ENCODE results near the gene TFE3.

Gene TFE3

GRCh38 chrX:49061916-49062315, 18.8 kb upstream of the TFE3 start:
- no peak for DNase-seq (ENCODE audit: low read depth, low spot score)
- ChIA-PET CTCF (no interaction called here), POLR2A (no interaction called here)
- no peak for TF ChIP-seq CTCF (IDR thresholded peaks at IDR 0.05; ENCODE audit: insufficient read depth, low read length, missing control alignments)
- no peak overlapping the region for H3K4me3 ChIP-seq (ENCODE audit: low read depth, low read length)

DNA sequence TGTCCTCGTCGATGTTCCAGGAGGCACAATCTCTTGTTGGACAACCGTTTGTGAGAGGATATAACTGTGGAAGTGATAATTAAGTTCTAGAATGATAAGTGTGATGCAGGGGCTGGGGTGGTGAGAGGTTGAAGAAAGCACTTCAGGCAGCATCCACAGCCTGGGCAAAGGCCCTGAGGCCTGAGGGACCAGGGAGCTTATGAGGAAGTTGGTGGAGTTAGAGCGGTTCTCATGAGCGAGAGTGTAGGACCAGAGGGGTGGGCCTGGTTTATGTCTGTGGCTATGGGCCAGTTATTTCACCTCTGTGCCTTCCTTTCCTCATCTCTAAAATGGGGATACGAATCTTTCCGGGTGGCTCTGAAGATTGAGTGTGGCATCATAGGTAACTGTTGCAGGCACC, 18.3 kb upstream of the TFE3 start:
- no peak for DNase-seq (ENCODE audit: low read depth, low spot score)

DNA sequence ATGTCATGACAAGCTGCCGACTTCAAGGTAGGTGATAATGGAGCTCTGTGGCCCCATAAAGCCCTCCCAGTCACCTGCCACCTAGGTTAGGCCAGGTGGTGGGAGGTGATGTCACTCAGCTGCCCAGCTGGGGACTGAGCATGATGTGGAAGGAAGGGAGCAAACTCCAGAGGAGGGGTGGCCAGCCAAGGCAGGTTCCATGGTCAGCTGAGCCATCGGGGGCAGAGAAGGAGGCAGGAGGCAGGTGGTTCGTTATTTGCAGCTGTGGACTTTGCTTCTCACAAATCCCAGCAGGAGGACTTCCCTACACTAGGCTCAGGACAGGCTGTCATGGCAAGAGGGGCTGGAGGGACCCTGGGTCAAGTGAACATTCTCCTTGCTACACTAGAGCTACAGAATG, 17.8 kb upstream of the TFE3 start:
- CTCF ChIA-PET, result interaction anchor here (1.0 to 1.2 kb wide), 2 partner anchors 89 to 95 kb away, joined by 3 read pairs; partner anchors contain the start of gene KCND1
- no peak for TF ChIP-seq CTCF (IDR thresholded peaks at IDR 0.05; ENCODE audit: insufficient read depth, low read length, missing control alignments)
- no peak overlapping the region for H3K4me3 ChIP-seq (ENCODE audit: low read depth, low read length)
- no peak for DNase-seq (ENCODE audit: low read depth, low spot score)
- POLR2A ChIA-PET, result no interaction called here

More for the DNA sequence above, 18.3 kb upstream of the TFE3 start:
- H3K4me3 ChIP-seq (ENCODE audit: low read depth, low read length), result no peak overlapping the region
- POLR2A ChIA-PET, result no interaction called here
- CTCF ChIA-PET, result interaction anchor here (1.0 to 1.2 kb wide), 2 partner anchors 90 to 94 kb away, joined by 3 read pairs; partner anchors contain the start of gene KCND1
- TF ChIP-seq CTCF (IDR thresholded peaks at IDR 0.05; ENCODE audit: insufficient read depth, low read length, missing control alignments), result no peak

GRCh38 chrX:49059681-49060085, 16.5 kb upstream of the TFE3 start:
- CTCF ChIA-PET, result no interaction called here
- POLR2A ChIA-PET, result no interaction called here
- no peak for DNase-seq (ENCODE audit: low read depth, low spot score)
- H3K4me3 ChIP-seq (ENCODE audit: low read depth, low read length), result no peak overlapping the region
- no peak for TF ChIP-seq CTCF (IDR thresholded peaks at IDR 0.05; ENCODE audit: insufficient read depth, low read length, missing control alignments)

- CTCF ChIA-PET, result no interaction called here
- H3K4me3 ChIP-seq (ENCODE audit: low read depth, low read length), result no peak overlapping the region
- POLR2A ChIA-PET, result no interaction called here
- TF ChIP-seq CTCF (IDR thresholded peaks at IDR 0.05; ENCODE audit: insufficient read depth, low read length, missing control alignments), result no peak
- DNase-seq (ENCODE audit: low read depth, low spot score), result no peak
Measured at GRCh38 chrX:49059201-49059600, 16.0 kb upstream of the TFE3 start.

DNA sequence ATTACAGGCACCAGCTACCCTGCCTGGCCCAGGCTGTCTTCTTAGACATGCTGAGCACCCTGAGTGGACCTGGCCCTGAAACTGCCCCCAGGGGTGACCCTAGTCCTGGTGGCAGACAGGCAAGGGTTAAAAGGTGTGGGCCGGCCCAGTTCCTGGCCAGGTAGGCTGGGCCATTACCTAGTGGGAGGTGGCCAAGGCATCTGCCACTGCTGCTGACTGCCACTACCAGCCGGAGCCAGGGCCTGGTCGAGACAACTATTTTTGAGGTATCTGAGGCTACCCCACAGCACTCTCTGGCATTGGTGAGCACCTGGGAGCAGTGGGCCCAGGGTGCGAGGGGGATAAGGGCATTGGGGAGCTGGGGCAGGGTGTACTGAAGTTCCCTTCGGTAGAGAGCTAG, 15.6 kb upstream of the TFE3 start, which contains the start of gene CCDC120:
Gene CCDC120, plus strand, starts transcription at position 206 of the 400 bp plus-strand sequence. CDS start 3,043 bp downstream, outside the sequence.
- CTCF ChIA-PET, result no interaction called here
- TF ChIP-seq CTCF (IDR thresholded peaks at IDR 0.05; ENCODE audit: insufficient read depth, low read length, missing control alignments), result no peak
- no peak for DNase-seq (ENCODE audit: low read depth, low spot score)
- H3K4me3 ChIP-seq (ENCODE audit: low read depth, low read length), result no peak within 1 kb of the TSS
- POLR2A ChIA-PET, result no interaction called here
